ENCODE results near the gene ZBTB7A.

The ZBTB7A gene

DNA sequence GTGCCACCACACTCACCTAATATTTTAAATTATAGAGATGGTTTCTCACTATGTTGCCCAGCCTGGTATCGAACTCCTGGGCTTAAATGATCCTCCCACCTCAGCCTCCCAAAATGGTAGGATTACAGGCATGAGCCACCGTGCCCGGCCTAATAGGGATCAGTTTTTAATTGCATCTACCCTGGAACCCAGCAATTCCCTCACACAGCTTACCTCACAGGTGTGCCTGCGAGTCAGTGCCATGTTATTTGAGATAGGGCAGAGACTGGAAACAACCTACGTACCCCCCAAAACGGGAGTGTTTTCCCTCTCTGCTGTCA lies 42.9 kb upstream of the ZBTB7A start:
- TF ChIP-seq, protein P1, sequence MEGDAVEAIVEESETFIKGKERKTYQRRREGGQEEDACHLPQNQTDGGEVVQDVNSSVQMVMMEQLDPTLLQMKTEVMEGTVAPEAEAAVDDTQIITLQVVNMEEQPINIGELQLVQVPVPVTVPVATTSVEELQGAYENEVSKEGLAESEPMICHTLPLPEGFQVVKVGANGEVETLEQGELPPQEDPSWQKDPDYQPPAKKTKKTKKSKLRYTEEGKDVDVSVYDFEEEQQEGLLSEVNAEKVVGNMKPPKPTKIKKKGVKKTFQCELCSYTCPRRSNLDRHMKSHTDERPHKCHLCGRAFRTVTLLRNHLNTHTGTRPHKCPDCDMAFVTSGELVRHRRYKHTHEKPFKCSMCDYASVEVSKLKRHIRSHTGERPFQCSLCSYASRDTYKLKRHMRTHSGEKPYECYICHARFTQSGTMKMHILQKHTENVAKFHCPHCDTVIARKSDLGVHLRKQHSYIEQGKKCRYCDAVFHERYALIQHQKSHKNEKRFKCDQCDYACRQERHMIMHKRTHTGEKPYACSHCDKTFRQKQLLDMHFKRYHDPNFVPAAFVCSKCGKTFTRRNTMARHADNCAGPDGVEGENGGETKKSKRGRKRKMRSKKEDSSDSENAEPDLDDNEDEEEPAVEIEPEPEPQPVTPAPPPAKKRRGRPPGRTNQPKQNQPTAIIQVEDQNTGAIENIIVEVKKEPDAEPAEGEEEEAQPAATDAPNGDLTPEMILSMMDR (IDR thresholded peaks at IDR 0.05; ENCODE audit: low read depth, low read length), result no peak
- DNase-seq (ENCODE audit: extremely low read depth, low read depth), result no peak

DNA sequence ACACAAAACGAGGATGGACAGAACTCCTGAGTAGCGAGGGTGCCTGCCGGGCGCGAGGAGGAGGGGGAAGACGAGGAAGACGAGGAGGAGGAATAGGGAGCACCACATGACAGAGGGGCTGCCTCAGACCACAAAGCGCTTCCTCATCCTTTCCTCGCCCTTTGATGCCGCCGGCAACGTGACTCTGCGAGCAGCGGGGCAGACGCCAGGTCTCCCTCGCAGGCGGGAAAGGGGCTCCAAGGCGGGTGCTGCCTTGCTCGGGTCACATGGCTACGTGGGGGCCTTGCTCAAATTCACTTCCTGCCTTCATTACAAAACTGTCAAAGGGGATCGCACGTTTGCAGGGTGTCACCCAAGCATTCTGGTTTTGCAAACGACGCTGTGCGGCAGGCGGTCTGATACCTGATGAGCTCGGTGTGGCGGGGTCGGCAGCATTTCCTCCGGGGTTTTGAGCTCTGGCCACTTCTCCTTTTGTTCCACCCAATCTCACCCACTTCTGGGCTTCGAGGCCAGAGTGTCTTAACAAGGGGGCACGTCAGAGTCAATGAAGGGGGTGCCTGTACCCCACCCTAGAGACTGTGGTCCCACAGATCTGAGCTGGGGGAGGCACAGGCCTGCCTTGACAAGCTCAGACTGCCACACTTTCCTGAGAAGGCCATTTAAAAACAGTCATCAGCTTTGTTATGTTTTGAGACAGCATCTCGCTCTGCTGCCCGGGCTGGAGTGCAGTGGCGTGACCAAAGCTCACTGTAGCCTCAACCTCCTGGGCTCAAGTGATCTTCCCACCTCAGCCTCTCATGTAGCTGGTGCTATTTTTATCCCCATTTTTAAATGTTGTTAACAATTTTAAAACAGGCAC lies 42.3 kb upstream of the ZBTB7A start:
- no peak for DNase-seq (ENCODE audit: extremely low read depth, low read depth)
- TF ChIP-seq, protein P1 (IDR thresholded peaks at IDR 0.05; ENCODE audit: low read depth, low read length), result no peak

DNA sequence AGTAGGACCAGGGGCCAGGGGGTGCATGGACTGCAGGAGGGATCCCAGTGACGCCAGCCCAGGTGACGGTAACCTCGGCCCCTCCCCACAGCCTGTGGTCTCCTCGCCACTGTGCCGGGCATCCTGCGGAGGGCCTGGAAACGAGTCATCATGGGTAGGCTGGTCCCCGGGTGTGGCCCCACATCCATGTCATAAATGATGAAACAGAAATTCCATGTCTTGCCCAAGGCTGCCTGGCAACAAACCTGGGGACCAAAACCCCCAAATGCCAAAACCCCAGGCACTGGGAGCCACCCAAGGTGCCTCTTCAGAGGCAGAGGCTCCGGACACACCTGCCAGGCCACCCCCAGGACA lies 36.4 kb upstream of the ZBTB7A start:
- TF ChIP-seq, protein P1 (IDR thresholded peaks at IDR 0.05; ENCODE audit: low read depth, low read length), result no peak
- DNase-seq (ENCODE audit: extremely low read depth, low read depth), result no peak

DNA sequence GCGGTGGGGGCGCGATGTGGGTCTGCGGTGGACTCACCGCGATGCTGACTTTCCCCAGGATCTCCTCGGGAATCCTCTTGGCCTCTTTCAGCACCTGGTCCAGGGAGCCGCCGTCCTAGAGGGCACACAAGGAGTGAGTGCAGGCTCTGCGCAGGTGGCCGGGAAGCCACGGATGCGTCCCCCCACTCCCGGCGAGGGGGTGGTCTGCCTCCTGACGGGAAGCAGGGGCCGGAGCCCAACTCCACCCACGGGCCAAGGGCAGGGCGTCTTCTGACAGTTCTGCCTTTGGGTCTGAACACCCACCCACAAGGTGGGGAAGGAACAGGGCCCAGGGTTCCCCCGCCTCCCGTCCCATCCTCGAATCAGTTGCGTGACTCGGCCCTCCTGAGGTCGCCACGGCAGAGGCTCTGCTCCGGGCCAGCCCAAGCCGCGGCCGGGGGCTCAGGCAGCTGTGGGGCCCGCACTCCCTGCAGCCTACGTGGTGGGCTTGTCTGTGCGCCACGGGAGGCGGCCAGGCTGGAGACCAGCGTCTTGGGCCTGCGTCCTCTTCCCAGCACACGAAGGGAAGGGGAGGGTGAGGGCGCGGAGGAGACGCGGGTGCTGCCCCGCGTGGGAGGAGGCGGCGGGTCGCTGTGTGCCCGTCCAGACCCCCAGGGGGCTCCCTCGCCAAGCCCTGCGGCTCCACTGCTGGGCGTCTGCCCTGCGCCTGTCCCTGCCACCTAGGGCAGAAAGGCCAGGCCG lies 35.8 kb upstream of the ZBTB7A start:
- TF ChIP-seq, protein P1 (IDR thresholded peaks at IDR 0.05; ENCODE audit: low read depth, low read length), result no peak
- DNase-seq (ENCODE audit: extremely low read depth, low read depth), result no peak

DNA sequence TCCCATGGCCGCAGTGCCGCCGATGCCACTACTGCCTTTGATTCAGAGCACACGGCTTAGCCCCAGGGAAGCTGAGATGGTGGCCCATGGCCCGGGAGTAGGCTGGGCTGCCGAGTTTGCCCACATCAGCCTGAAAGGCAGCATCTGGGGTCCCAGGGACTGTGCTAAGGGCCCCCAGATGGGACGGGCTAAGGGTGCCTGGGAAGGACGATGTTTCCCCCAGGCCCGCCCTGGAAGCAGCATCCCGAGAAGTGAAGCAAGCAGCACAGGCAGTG lies 34.7 kb upstream of the ZBTB7A start:
- DNase-seq (ENCODE audit: extremely low read depth, low read depth), result no peak
- TF ChIP-seq, protein P1 (IDR thresholded peaks at IDR 0.05; ENCODE audit: low read depth, low read length), result no peak

DNA sequence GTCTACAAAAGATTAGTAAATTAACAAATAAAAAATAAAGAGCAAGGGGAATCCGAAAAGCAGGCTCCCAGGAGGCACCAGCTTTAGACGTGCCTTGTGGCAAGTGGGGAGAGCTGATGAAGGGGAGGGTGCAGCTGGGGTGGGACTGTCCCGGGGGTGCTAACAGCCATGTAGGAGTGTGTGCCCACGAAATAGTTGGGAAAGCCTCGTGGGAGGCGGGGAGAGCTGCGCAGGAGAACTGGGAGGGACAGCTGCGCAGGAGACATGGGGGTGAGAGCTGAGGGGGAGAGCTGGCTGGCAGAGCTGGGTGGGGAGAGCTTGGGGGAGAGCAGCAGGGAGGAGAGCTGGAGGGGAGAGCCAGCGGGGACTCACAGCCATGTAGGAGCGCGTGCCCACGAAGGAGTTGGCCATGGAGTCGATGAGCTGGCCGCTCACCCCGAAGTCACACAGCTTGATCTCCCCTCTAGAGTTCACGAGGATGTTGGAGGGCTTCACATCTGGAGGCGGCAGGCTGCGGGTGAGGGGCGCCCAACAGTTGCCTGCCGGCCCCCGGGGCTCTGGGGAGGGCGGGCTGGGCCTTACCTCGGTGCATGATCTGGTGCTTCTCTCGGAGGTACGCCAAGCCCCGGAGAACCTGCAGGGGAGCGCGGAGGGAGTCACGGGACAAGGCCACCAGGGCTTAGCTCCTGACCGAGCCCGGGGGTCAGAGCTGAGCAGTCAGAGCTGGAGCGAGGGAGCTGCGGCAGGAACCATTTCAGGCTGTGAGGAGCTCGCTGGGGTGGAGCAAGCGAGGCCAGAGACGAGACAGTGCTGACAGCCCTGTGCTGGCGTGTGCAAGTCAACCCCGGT lies 34.2 kb upstream of the ZBTB7A start:
- DNase-seq (ENCODE audit: extremely low read depth, low read depth), result no peak
- TF ChIP-seq, protein P1 (IDR thresholded peaks at IDR 0.05; ENCODE audit: low read depth, low read length), result no peak
